OCI-M2 (cell line): ENCODE results near the gene THOC6.

Experiments
- DNase-seq: peaks from one replicate; lab custom pipeline; 2025; ENCODE audit not compliant: unreplicated experiment; lab: John Stamatoyannopoulos, UW

The THOC6 gene

GRCh38 chr16:3023669-3024478, at the start of gene THOC6, which contains the start of gene HCFC1R1:
Gene THOC6 (plus strand): TSS chr16:3024035. CDS start chr16:3024327, 292 bp downstream.
Gene HCFC1R1 (minus strand): TSS chr16:3023942. CDS start chr16:3023941, 1 bp downstream.
- peak; percentile 77 for DNase-seq

- no peak for DNase-seq
Observed at GRCh38 chr16:2974319-2975056, 49.3 kb upstream of the THOC6 start.

- no peak for DNase-seq
Observed at GRCh38 chr16:2975161-2975795, 48.6 kb upstream of the THOC6 start.

GRCh38 chr16:2976201-2976600, 47.6 kb upstream of the THOC6 start:
- no peak for DNase-seq

GRCh38 chr16:2976673-2977072, 47.2 kb upstream of the THOC6 start:
- no peak for DNase-seq

- no peak for DNase-seq
Observed at GRCh38 chr16:2977440-2977839, 46.4 kb upstream of the THOC6 start.

GRCh38 chr16:2979669-2980226, 44.1 kb upstream of the THOC6 start:
- DNase-seq = no peak

GRCh38 chr16:2980227-2981176, 43.3 kb upstream of the THOC6 start, which contains the start of gene PKMYT1:
Gene PKMYT1 (minus strand): TSS chr16:2980446. CDS start chr16:2979657, 789 bp downstream.
- DNase-seq = peak; percentile 41

GRCh38 chr16:2981177-2981898, 42.5 kb upstream of the THOC6 start:
- DNase-seq = peak; percentile 24

- no peak for DNase-seq
Observed at GRCh38 chr16:2981899-2982250, 42.0 kb upstream of the THOC6 start.

GRCh38 chr16:2982402-2982801, 41.4 kb upstream of the THOC6 start:
- no peak for DNase-seq

GRCh38 chr16:2983706-2984136, 40.1 kb upstream of the THOC6 start:
- DNase-seq = no peak

- DNase-seq = no peak
Observed at GRCh38 chr16:2985462-2985861, 38.4 kb upstream of the THOC6 start.

- no peak for DNase-seq
Observed at GRCh38 chr16:2985893-2986355, 37.9 kb upstream of the THOC6 start.

GRCh38 chr16:2986623-2987188, 37.1 kb upstream of the THOC6 start:
- DNase-seq = no peak

- no peak for DNase-seq
Observed at GRCh38 chr16:2987286-2987685, 36.5 kb upstream of the THOC6 start.

GRCh38 chr16:2987833-2988232, 36.0 kb upstream of the THOC6 start:
- no peak for DNase-seq

GRCh38 chr16:2988590-2989099, 35.2 kb upstream of the THOC6 start:
- DNase-seq = no peak

- DNase-seq = no peak
Observed at GRCh38 chr16:2990891-2991290, 32.9 kb upstream of the THOC6 start.
